ENCODE data around the gene SERTAD3.

DNA sequence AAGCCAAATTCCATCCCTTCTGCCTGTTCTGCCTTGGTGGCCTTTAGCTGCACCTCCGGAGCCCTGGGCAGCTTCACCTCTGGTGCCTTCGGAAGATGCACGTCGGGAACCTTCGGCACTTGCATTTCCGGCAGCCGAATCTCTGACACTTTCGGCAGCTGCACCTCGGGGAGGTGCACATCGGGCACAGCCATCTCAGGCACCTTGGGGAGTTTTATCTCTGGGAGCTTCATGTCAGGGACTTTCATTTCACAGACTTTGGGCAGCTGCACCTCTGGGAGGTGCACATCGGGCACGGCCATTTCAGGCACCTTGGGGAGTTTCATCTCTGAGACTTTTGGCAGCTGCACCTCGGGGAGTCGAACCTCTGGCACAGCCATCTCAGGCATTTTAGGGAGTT, 48.2 kb downstream of the SERTAD3 start:
- TF ChIP-seq SP1 (IDR thresholded peaks at IDR 0.05) (no peak), HDGF (IDR thresholded peaks at IDR 0.05; ENCODE audit: borderline replicate concordance) (no peak), FOXM1 (IDR thresholded peaks at IDR 0.05; ENCODE audit: borderline replicate concordance) (no peak), TARDBP (IDR thresholded peaks at IDR 0.05) (no peak), BHLHE40 (IDR thresholded peaks at IDR 0.05; ENCODE audit: borderline replicate concordance) (no peak), FOXK2 (IDR thresholded peaks at IDR 0.05) (no peak), CTBP1 (IDR thresholded peaks at IDR 0.05; ENCODE audit: borderline replicate concordance) (no peak), L3MBTL2 (conservative IDR thresholded peaks at IDR 0.05) (no peak), NFRKB (IDR thresholded peaks at IDR 0.05) (no peak), ELF4 (IDR thresholded peaks at IDR 0.05) (no peak), FOXA1 (IDR thresholded peaks at IDR 0.05) (no peak), SUZ12 (IDR thresholded peaks at IDR 0.05) (no peak)
